NCI-H82 (cell line): ENCODE results near the gene HMCN1.
A peak's percentile ranks its signal among the peaks of the same experiment; 100 is the strongest.
"Not testable (repeated sequence)": the region's sequence is repeated elsewhere in the genome, so short reads cannot be mapped to it uniquely, and the experiment has no call there.

Source experiments
- DNase-seq: peaks from one replicate; lab custom pipeline; 2025; lab: John Stamatoyannopoulos, UW

The HMCN1 gene

GRCh38 chr1:186206048-186206570 lies 471.9 kb downstream of the HMCN1 start:
- no peak for DNase-seq

GRCh38 chr1:186207391-186208085 lies 473.3 kb downstream of the HMCN1 start:
- DNase-seq: no peak

DNA sequence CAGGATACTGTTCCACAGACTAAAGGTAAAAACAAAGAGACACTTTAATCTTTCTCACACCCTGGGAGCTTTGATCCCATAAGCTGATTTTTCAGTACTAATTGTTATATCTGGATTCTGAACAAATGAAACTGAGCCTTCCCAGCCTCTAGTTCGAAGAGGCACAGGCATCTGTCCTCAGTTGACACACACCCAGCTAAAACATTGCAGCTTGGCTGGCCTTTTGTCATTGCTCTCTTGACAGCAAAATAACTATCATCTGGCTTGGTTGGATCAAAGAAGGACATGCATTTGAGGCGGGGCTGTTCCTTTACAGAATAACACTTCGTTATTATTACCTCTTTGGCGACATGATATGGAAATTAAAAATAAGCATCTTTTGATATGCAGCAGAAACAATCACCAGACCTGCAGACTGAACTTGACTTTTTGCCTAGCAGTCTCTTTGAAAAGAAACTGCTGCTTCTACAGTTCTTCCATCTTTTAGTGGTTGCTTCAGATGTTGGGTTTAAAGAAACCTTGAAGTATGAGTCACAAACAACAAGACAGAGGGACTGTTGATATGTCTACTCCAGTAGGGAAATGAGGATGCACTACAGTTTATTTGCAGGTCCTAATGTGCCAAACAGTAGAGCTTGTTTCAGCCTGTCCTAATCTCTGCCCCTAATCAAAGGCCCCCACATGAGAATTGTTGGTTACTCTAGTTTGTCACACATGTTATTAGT lies 474.4 kb downstream of the HMCN1 start:
- DNase-seq: peak; percentile 82

GRCh38 chr1:186210258-186210657 lies 476.1 kb downstream of the HMCN1 start:
- DNase-seq: no peak

DNA sequence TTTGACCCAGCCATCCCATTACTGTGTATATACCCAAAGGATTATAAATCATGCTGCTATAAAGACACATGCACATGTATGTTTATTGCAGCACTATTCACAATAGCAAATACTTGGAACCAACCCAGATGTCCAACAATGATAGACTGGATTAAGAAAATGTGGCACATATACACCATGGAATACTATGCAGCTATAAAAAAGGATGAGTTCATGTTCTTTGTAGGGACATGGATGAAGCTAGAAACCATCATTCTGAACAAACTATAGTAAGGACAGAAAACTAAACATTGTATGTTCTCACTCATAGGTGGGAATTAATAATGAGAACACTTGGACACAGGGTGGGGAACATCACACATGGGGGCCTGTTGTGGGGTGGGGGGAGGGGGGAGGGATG lies 477.4 kb downstream of the HMCN1 start:
- not testable (repeated sequence) for DNase-seq

DNA sequence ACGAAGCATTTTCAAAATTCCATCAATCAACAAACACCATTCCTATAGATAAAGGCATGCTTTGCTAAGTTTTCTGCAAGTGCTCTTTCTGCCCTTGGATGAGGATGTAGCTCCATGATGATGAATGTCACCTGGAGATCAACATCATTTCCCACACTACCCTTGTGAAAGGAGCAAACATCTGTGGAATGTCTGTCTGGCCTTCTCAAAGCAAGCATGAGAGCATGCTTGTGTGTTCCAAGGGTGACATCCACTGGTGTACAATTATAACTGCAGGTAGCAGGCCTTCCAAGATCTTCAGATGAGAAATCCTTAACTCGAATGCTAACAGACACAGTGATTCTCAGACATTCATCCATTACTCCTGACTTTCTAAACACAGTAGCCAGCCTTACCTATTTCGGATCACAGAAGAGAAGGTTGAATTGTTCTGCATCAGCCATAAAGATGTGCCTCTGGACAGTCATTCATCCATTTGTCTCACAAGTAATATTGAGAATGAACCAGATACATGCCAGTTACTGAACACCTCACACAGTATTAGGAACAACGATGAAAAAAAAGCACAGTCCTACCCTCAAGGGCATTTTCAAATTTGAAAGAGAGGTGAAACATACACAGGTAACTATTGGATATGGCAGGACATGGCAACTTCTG lies 478.5 kb downstream of the HMCN1 start:
- DNase-seq: peak; percentile 93

GRCh38 chr1:186213225-186213607 lies 479.0 kb downstream of the HMCN1 start:
- peak; percentile 84 for DNase-seq

DNA sequence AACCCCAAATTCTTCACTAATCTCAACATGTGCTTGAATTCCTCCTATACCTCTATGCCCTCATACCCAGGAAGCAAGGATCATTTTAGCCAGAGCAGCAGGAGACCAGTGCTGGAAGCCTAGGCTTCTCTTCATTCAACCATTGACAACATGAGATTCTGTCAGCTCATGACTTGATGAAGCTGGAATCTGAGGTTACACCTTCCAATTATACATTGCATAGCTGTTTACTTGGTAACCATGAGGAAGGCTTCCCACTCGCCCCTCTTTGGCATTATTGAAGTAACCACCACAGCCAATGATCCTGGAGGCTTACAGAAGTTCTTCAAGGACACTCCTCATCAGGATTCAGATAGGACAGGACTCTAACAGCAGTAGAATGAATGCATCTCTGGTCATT lies 480.6 kb downstream of the HMCN1 start:
- DNase-seq: no peak

GRCh38 chr1:186215636-186216035 lies 481.4 kb downstream of the HMCN1 start:
- DNase-seq: no peak

DNA sequence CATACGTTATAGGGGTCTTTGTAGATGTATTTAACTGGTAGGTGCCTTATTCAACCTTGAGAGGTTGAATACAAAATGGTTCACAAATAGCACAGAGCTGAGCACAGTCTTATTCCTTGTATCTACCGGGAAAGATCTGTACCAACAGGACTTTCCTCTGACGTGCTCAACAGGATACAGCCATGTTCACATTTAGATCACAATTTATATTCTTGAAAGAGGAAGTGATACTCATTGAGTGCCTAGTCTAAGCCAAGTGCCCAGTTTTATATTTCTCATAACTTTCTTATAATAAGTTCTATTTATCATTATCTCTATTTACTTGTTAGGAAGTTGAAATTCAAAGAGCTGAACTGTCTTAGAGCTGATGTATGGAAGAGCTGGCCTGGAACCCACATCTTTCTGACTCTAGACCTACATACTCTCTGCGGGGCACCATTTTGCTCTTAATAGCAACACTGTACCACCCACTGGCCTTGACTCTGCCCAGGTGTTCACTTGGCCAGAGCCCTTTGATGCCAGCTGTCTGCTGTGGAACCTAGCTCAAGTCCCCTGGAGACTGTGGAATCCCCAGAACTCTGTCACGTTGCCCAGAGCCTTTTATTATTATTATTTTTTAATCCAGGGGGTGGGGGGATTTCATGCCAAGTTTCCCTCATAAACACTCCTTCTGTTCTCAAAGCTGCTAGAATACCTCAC lies 484.6 kb downstream of the HMCN1 start:
- no peak for DNase-seq

- DNase-seq: no peak
Measured at GRCh38 chr1:186220067-186220466, 485.9 kb downstream of the HMCN1 start.

DNA sequence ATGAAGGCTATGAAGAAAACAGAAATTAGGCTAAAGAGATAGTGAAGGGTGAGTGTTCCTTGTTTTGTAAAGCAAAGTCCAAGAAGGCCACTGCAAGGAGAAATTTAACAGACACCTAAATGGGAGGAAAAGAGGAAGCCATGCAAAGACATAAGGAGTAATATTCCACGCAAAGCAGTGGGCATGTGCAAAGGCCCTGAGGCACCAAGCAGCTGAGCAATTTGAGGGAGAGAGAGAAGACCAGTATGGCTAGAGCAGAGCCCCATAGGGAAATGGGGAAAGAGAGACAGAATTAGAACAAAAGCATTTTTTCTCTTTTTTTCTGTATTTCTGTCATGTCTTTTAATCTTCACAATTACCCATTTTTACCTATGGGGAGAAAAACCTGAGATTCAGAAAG lies 486.7 kb downstream of the HMCN1 start:
- DNase-seq: no peak

DNA sequence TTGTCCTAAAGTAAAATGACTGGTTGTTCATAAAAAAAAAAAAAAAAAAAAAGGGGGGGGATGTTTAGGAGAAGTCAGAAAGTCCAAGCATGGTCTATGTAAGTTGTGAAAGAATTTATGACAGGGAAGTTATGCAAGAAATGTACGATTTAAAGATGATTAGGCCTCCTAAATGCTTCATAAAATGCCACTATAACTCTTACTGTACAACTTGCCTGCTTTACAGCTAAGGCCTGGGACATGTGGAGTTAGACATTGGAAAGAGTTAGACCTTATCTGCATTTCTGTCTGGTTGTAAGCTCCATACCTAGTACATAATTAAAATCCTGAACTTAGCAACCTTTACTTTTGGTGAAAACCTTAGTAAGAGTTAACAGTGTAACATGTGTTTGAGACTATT lies 490.9 kb downstream of the HMCN1 start:
- no peak for DNase-seq

DNA sequence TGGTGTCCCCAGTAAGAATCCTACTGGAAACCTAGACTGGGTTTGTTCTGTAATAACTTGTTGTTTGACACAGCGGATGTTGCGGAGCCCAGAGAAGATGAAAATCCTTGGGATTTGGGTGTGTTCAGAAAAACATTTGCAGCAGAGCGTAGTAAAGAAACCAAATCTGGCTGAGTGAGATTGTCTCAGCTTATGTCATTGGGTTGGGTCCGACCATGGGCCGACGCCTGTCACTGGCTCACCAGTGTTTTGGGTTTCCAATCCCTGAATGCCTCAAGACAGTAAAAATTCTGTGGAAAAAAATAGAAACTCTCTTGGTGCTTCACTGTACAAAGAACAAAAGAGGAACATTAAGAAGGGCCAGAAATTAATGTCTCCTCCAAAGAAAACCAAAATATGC lies 494.6 kb downstream of the HMCN1 start:
- DNase-seq: no peak

DNA sequence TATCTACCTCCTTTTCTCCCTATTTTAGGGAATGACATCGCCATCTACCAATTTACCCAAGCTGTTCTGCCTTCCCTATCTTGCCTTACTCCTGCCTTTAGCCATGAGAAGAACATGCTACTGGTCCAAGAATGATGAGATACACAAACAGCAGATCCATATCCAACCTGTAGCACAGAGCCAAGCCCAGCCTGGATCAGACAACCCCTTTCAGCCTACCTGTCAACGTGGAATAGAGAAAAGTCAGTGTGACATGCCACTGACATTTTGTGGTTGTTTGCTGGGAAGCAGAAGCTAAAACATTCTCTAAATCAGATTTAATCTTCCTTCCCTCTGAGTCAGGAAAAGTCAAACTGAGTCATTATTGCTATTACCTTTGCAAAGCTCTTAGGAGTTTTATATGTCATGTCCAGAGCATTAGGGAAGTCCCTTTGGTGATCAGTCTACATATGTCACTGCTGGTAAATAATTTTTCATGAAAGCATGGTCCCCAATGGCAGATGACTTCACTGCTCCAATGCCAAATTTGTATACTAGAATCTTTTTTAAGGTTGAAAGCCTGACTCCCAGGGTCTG lies 497.8 kb downstream of the HMCN1 start:
- DNase-seq: no peak

GRCh38 chr1:186234976-186235686 lies 500.9 kb downstream of the HMCN1 start:
- no peak for DNase-seq

DNA sequence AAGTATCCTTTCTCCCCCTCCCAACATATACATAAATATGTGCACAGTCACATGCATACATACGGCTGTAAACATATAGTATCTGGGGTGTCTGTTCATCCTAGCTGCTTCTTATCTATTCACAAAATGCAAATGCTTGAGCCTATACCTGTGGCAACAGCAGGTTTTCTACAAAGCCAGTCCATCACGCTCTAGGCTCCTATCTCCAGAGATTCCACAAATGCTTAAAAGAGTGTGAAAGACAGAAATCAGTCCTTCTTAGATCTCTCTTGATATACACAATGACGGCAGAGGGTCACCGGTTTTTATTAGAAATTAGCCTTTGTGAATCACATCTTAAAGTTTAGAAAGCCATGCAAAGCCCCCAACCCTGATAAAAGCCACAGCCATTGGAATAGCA lies 501.5 kb downstream of the HMCN1 start:
- DNase-seq: no peak

- DNase-seq: no peak
Measured at GRCh38 chr1:186236921-186237320, 502.7 kb downstream of the HMCN1 start.

GRCh38 chr1:186239171-186239570 lies 505.0 kb downstream of the HMCN1 start:
- DNase-seq: no peak

DNA sequence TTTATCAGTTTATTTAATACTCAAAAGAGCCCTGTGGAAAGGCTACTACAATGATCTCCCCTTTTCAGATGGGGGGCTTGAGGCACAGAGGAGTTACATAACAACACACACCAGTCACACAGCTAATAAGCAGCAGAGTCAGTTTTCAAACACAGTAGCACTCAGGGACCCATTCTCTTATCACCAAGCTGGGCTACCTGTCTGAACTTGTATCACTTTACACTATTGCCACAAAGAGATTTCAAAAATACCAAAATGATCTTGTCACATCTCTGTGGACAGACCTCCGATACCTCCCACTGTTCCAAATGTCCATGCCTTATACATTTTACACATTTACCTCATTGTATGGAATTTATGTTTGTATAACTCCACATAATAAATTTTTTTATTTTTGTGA lies 506.2 kb downstream of the HMCN1 start:
- no peak for DNase-seq
